ENCODE results near the gene MEIS1. TPM values are rescaled to one million over a fixed set of nuclear protein-coding genes. Genes with fewer than 3 reads are reported as not detected.

Gene MEIS1
- polyA plus RNA-seq, 3 donors = 104 to 117 (median 113) TPM

DNA sequence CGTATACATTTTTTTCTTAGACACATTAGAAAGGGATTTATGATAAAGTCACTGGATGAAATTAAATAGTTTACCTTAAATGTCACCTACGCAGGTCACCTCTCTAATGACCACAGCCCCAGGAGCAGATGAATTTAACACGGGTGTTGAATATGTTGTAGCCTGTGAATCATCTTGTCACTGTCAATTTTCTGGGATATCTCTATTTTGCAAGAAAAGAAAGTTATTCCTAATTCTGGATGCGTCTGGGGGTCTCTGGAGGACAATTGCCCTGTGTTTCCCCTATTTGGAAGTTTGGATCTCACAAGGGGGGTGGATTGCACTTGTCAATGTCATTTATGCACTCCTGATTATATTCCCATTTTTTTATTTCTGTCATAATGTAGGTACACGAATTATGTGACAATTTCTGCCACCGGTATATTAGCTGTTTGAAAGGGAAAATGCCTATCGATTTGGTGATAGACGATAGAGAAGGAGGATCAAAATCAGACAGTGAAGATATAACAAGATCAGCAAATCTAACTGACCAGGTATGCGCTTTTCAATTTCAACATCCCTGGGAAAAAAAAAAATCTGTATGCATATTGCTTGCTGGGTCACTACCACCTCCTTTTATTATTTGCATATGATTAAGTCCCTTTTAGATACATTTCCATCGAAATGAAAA lies 7.7 kb downstream of the MEIS1 start:
- DNase-seq = no peak

- no peak for DNase-seq
Measured at GRCh38 chr2:66443186-66443978, 8.5 kb downstream of the MEIS1 start.

DNA sequence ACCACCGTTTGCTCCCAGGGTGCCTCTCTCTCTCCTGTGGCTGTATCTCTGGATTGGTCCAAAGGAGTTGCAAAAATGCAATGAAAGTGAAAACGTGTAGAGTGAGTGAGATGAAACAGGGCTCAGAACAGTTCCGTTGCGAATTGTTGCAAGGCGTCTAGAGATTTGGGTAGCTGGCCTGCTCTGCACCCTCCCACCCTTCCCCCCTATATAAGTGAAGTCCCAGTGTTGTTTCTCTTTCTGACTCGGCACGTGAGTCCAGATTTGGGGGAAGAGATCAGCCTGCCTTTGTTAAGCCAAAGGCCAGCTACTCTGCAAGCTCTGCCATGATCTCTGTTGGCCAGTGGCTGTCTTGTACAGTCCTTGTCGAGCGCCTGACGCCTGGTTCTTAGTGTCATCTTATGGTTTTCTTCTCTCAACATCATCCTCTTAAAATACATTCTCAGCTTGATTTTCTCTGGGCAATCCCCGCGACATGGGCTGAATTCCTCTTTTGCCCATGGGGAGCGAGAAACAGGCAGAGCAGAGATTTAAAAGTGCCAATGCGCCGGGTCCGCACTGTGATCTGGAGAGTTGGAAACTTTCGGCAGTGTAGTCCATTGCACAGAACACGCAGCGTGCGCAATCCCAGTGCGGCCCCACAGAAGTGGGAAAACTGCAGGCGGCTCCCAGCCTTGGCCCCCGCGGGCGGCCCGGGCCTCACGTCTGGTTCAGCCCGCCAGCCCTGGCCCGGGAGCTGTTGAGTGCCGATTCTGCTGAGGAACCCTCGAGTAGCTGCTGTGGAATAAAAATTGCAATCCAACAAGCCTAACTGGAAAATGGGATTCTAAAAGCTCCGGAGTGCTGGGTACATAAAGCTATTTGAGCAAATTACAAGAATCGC lies 9.3 kb downstream of the MEIS1 start:
- no peak for DNase-seq

DNA sequence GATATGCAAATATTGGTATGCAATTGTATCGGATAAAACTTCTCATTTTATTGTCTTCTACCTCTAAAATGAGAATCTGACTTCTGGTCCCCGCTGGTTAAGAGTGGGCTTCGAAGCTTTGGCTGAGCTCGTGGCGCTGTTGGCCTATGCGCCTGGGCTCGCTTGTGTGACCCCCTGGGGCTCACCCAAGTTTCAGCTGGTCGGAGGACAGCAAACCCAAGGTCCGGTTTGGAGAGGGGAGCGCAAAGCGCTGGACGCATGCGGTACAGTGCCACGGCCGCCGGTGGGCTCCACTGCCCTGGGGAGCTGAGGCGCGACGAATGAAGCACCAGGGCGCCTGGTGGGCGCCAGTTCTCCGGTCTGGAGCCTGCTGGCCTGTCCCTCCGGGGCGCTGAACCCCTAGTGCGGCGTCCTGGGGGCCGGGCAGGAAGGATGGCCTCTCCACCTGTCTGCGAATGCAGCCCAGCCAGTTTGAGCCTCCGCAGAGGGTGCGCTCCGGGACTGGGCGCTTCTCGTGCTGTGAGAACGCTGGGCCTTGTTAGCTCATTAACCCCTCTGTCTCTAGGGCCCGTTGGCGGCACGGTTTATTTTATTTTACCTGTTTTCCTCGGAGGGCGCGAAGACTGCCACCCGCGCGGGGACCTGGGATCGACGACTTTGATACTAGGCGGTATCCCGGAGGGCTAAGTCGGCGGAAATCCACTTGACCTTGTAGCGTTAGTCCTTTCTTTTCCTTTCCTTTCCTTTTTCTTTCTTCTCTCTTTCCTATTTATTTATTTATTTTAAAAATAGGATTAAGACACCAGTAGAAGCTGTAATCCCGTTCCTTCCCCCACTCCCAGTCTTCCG lies 10.4 kb downstream of the MEIS1 start:
- no peak for DNase-seq

GRCh38 chr2:66445925-66446871 lies 11.3 kb downstream of the MEIS1 start:
- DNase-seq = no peak

- no peak for DNase-seq
Measured at GRCh38 chr2:66446941-66447340, 12.0 kb downstream of the MEIS1 start.

DNA sequence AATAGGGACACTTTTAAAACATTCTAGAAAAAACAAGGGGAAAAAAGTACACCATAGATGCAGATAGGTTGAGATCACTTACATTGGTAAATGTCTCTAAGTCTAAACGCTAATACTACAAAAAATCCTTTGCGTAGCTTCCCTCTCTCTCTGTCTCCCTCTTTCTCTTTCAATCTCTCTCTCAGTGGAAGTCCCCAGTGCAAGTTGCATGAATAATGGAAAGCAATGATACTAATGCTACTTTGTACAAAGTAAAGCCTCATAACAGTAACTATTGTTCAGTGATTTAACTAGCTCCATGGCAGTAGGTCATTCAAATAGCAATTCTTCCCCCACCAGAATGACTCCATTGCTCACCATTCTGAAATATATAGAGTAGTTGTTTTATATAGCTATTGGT lies 12.8 kb downstream of the MEIS1 start:
- DNase-seq = no peak

DNA sequence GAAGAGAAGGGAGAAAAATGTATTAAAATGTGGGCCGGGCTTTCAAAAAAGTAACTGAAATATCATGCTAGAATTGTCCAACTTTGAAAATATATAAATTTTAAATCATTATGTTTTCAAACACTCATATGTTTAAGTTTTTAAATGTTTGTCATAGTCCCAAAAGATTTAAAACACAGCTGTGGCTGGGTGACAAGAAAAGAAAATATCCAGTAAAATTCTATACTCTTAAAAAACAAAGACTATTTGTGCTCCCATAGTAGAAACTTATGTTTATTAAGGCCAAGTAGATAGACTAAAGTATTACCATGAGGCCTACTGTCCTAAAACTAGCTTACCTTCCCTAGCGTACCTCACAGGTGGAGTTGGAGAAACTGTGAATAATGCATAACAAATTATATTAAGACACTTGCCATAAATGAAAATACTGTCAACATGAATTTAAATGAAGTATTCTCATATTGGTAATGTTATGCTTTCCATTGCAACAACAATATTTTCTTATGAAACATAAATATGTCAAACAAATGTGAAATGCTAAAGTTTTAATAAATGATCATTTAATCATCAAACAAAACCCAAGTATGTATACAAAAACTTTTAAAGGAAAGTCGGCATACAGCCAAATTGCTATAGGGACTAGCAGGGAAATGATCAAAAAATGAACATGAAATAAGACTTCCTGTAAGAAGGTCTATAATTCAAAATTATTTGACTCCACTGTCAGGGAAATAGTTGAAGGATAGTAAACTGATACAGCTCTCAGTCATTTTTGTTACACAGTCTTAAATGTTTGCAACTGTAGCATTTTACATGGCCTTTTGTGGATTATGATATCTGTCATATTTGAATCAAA lies 13.4 kb downstream of the MEIS1 start:
- no peak for DNase-seq

GRCh38 chr2:66452214-66452613 lies 17.3 kb downstream of the MEIS1 start:
- no peak for DNase-seq

- DNase-seq = no peak
Measured at GRCh38 chr2:66452917-66453316, 18.0 kb downstream of the MEIS1 start.

- DNase-seq = no peak
Measured at GRCh38 chr2:66455490-66455889, 20.6 kb downstream of the MEIS1 start.

GRCh38 chr2:66456183-66457041 lies 21.5 kb downstream of the MEIS1 start:
- DNase-seq = no peak

DNA sequence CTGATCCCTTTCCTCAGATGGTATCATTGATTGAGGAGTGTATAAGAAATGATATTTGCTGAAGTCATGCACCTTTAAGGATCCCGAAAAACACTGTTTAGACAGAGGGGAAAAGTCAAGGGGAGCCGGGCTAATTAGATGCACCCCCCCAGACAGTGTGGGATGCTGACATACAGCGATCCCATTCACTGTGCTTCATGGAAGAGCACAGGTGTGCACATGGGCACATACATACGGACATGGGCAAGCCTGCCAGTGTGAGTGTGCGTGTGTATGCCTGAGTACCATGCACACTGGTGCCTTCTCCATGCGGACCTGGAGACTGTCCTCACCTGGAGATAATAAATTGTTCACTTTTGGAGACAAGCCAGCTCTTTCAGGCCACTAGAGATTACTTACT lies 22.6 kb downstream of the MEIS1 start:
- no peak for DNase-seq

GRCh38 chr2:66460031-66460430 lies 25.1 kb downstream of the MEIS1 start:
- DNase-seq = no peak

- DNase-seq = no peak
Measured at GRCh38 chr2:66461001-66461663, 26.2 kb downstream of the MEIS1 start.

DNA sequence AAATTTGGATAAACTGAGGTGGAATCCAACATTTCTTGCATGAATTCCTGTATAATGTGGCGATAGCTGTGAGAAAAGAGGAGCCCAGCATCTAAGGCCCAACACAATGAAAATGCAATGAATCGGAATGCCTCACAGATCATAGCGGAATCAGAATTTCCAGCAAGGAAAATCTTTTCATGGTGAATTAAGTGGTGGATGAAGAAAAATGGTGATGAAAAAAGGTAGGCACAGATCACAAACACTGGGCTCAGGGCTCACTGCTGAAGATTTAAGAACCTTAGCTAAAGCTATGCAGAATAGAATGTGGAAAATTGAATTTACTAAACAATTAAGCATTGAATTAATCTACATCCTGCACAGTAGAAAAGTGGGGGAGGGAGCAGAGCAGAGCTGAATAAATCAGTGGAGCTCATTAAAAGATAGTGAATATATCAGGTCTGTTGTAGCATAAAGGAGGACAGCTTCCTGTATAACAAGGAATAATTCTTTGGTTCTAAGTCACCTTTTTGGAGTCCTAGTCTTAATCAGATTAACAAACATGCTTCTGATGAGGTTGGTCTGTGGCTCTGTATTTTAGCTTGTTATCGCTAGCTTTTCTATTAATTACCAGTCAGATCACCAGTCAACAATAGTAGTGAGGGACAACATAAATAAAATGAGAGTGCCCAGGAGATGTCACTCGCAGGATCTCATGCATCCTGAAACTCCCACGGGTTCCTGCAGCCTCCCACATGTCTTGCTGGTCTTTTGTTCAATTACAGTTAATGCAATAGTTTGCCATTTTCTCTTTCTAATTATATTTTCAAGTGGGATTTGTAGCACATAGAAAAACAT lies 27.0 kb downstream of the MEIS1 start:
- no peak for DNase-seq

- no peak for DNase-seq
Measured at GRCh38 chr2:66462501-66462825, 27.5 kb downstream of the MEIS1 start.
